GM19324 (cell line): Measurements from ENCODE around the gene TUBB3.
"Not testable (repeated sequence)": the region's sequence is repeated elsewhere in the genome, so short reads cannot be mapped to it uniquely, and the experiment has no call there.

Source experiments
- ATAC-seq: cut with Tn5 transposase; IDR thresholded peaks from one replicate; pipeline ENCODE4 v1.9.1; 2021; ENCODE audit warnings: mild to moderate bottlenecking, moderate library complexity; ENCODE audit not compliant: unreplicated experiment, low FRiP score

Gene TUBB3

GRCh38 chr16:89900885-89901284, 22.3 kb upstream of the TUBB3 start:
- no peak for ATAC-seq

- no peak for ATAC-seq
Observed at GRCh38 chr16:89902980-89903379, 20.2 kb upstream of the TUBB3 start.

GRCh38 chr16:89903908-89904515, 19.1 kb upstream of the TUBB3 start:
- ATAC-seq: no peak

GRCh38 chr16:89904606-89905510, 18.3 kb upstream of the TUBB3 start:
- ATAC-seq: no peak

- ATAC-seq: no peak
Observed at GRCh38 chr16:89905511-89906139, 17.5 kb upstream of the TUBB3 start.

- ATAC-seq: no peak
Observed at GRCh38 chr16:89906140-89907025, 16.8 kb upstream of the TUBB3 start.

GRCh38 chr16:89907055-89907814, 15.9 kb upstream of the TUBB3 start:
- ATAC-seq: no peak

GRCh38 chr16:89908236-89908635, 14.9 kb upstream of the TUBB3 start:
- no peak for ATAC-seq

- no peak for ATAC-seq
Observed at GRCh38 chr16:89909777-89910716, 13.1 kb upstream of the TUBB3 start.

GRCh38 chr16:89910717-89911354, 12.3 kb upstream of the TUBB3 start:
- ATAC-seq: no peak

- ATAC-seq: no peak
Observed at GRCh38 chr16:89911375-89911774, 11.8 kb upstream of the TUBB3 start.

GRCh38 chr16:89912143-89912542, 11.0 kb upstream of the TUBB3 start:
- ATAC-seq: no peak

- no peak for ATAC-seq
Observed at GRCh38 chr16:89912627-89913026, 10.5 kb upstream of the TUBB3 start.

- ATAC-seq: no peak
Observed at GRCh38 chr16:89913408-89914387, 9.4 kb upstream of the TUBB3 start.

GRCh38 chr16:89914642-89915285, 8.4 kb upstream of the TUBB3 start:
- not testable (repeated sequence) for ATAC-seq
